CD4-positive, alpha-beta T cell treated with Interleukin-17A for 4 hours (primary cell): ENCODE results near the gene KRTAP5-4.
"Not testable (repeated sequence)": the region's sequence is repeated elsewhere in the genome, so short reads cannot be mapped to it uniquely, and the experiment has no call there.

Experiments
- DNase-seq: peaks from one replicate; pipeline ENCODE4 v3.0.0-alpha.2; 2020; ENCODE audit warnings: mixed read lengths

Gene KRTAP5-4

DNA sequence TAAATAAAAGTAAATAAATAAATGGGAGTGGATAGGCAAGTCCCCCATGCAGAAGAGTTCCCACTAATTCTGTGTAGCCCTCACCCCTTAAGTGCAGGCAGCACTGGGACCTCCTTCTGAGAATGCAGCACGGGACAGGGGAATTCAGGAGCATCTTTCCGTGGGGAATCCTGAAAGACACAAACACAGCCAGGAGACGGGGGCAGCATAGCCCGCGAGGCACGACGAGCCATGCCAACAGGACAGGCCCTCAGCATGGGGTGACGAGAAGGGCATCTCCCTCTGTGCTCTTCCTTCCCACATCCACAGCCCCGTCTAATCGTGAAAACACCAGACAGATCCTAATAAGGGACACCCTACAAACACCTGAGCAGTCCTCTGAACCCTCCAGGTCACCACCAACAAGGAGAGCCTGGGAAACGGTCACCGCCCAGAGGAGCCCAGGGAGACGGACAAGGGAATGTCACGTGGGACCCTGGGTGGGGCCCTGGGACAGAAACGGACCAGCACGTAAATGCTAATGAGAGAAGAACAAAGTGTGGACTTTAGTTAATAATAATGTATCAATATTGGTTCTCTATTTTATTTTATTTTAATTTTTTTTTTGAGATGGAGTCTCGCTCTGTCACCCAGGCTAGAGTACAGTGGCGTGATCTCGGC, 14.5 kb upstream of the KRTAP5-4 start:
- DNase-seq: no peak

DNA sequence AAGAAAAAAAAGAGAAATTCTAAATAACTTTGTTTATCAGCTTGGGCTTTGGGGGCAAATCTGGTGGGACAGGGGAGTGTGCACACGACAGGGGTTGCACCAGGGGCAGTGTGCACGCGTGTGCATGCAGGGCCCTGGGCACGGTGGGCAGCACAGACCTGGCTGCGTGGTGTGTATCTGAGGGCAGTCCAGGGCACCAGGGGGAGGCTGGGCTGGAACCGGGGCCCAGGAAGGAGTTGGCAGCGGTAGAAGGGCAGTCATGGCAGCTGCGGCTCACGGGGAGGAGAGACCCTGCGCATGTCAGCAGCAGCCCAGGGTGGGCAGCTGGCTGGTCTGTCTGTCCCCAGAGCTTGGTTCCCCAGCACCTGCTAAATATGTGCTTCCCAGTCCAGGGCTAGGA, 11.9 kb upstream of the KRTAP5-4 start:
- no peak for DNase-seq

DNA sequence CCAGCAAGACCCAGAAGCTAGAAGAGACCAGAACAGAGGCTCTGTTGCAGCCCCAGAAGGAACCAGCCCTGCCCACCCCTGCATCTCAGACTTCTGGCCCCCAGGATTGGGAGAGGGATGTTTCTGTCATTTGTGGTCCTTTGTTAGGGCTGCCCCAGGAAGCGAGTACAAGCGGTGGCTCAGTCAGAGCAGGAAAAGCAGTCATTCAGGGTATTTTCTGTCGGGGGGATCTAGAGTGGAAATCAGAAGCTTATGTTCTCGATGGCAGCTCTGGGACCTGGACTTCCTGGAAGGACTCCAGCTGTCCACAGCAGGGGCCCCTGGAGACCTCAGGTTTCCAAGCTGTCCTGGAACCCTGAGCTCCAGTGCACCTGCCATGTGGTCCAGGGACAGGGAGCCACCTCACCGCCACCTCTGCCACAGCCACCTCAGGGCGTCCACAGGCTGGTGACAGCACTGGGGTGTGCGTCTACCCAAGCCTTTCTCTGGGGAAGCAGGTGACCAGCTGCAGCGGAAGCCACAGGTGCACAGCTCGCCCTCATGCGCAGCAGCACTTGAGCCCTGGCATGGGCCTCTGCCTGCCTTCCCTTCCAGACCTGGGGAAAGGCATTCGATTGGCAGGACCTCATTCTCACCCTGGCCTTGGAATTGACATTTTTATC, 10.2 kb upstream of the KRTAP5-4 start:
- DNase-seq: no peak

DNA sequence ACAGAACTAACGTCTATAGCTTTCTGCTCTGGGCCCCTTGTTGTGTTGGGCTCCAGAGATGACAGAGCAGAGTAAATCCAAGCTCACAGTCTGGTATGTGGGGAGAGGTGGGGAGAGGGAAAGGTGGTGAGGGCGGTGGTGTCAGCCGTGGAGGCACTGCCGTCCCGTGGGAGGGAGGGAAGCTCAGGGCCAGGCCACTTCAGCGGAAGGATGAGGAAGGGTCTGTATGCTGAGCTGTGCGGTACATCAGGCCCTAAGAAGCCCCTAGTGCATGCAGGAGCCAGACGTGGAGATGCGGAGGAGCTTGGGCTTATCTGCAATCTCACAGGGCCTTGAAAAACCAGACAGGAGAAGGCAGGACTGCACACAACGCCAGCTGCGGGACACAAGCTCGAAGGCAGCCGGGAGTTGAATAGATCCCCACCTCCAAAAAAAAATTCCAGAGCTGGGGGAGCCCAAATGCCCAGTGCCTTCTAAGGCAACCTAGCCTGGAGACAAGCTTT, 9.2 kb upstream of the KRTAP5-4 start:
- no peak for DNase-seq

DNA sequence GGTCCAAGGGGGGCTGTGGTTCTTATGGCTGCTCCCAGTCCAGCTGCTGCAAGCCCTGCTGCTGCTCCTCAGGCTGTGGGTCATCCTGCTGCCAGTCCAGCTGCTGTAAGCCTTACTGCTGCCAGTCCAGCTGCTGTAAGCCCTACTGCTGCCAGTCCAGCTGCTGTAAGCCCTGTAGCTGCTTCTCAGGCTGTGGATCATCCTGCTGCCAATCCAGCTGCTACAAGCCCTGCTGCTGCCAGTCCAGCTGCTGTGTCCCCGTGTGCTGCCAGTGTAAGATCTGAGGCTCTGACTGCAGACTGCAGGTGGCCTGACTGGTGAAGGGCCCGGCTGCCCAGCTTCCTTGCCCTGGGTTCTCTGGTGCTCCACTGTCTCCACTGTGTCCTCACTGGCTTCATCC, 8.3 kb upstream of the KRTAP5-4 start:
- no peak for DNase-seq

DNA sequence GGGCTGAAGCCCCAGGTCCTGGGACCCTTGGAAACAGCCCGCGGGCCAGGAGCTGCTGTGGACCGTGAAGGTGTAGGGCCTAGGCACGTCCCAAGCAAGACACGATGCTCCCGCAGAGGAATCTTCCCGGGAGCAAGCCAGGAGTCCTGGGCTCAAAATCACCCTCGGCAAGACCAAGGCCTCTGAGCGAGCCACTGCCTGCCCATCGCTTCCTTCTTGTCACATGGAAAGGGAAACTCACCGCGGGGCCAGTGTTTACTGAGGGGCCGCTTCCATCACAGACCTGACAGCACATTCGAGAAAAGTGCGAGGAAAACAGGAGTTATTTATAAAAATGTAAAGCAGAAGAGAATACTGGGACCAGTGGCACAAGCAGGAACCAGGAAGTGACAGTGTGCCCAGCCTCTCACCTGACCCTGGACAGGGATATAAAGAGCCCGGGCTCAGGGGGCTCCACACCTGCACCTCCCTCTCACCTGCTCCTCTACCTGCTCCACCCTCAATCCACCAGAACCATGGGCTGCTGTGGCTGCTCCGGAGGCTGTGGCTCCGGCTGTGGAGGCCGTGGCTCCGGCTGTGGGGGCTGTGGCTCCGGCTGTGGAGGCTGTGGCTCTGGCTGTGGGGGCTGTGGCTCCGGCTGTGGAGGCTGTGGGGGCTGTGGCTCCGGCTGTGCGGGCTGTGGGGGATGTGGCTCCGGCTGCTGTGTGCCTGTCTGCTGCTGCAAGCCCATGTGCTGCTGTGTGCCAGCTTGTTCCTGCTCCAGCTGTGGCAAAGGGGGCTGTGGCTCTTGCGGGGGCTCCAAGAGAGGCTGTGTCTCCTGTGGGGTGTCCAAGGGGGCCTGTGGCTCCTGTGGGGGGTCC, 7.6 kb upstream of the KRTAP5-4 start, which contains the start of gene KRTAP5-5:
TSS of gene KRTAP5-5 (plus strand) at position 450 of the 860 bp plus-strand sequence. CDS start at position 516, 66 bp downstream.
- DNase-seq: no peak

DNA sequence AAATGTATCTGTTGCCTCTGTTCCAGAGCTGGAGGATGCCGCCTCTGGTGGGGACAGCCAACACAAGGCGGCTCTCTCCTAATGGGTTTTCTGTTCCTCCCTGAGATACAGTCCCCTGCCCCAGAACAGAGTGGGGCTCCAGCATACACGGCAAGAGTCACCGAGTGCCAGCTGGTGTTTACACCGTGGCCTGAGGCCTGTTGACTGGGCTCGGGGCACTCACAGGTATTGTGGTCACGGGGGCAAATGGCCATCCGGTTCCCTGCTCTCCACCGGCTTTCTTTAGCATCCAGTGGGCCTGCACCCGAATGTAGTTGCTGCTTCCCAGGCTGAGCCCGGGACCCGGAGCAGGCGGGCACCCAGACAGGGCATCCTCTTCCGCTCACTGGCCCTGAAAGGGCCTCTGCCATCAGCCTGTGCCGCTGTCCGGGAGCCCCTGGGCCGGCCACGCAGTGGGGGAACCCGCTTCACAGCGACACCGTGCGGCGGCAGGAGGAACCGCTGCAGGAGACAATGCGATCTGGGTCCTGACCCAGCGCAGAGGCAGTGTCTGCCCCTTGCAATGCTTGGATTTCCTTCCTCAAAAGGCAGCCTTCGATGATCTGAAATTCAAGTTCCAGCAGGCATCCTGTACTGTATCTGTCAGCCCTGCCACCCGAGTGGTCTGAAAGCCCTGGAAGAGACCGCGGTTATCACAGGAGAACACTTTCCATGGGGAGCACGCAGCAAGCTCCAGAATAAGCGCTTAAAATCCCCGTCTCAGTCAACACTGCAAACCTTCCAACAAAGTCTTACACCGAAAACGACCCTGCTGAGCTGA, 6.8 kb upstream of the KRTAP5-4 start:
- peak; percentile 71 for DNase-seq

DNA sequence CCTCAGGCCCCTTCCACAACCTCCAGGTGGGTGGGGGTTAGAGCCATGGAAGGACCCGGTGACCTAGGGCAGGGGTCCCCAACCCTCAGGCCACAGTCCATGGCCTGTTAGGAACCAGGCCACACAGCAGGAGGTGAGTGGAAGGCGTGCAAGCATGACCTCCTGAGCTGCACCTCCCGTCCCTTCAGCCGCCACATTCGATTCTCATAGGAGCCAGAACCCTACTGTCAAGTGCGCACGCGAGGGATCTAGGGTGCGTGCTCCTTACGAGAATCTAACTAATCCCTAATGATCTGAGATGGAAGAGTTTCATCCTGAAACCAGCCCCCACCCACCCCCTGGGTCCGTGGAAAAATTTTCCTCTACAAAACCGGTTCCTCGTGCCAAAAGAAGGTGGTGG, 3.6 kb upstream of the KRTAP5-4 start:
- no peak for DNase-seq

DNA sequence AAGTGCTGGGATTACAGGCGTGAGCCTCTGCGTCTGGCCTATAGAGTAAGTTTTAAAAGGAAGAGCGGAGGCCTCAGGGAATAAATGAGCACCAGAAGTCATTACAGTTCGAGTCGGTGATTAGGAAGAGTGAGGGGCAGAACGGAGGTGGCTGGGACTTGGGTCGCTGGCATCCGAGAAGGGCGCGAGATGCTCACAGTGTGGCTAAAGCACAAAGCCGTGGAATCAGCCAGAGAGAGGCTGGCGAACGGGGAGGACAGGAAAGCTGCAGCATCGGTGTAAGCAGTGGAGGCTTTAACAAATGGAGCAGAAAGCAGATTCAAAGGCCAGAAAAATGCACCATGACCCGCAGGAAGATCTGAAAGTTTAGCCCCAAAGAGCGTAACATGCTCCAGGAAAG, 2.7 kb upstream of the KRTAP5-4 start:
- DNase-seq: no peak

DNA sequence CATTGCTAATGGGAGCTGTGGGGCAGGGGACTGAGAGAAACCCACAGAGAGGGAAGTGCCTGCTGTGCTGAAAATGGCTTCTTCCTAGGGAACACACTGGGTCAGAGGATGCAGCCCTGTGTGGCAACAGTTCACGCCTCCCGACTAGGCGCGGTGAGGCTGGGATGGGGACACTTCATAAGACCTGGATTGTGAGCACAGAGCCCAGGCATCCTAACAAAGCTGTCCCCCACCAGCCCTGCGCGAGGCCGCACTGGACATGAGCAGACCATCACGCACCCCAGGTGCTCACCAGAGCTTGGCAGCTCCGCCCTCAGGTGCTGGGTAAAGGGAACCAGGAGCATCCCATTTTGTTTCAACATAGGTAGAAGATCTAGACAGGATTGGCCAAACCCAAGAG, 1.8 kb upstream of the KRTAP5-4 start:
- DNase-seq: no peak

DNA sequence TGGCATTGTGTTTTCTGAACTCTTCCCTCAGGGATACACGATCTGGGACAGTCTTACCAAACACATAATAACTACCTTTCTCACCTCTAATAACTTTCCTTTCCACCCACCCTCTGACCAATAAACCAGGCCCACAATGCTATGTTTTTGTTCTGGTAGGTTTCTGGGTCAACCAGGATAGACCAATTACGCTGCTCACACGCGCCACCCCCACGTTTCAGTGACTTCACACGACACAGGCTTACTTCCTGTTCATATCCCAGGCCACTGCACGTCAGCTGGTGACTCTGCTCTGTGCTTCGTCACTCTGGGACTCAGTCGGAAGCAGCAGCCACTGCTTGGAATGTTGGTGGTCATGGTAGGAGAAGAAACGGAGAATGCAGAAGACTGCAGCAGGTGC, 2.5 kb downstream of the KRTAP5-4 start:
- peak; percentile 22 for DNase-seq

DNA sequence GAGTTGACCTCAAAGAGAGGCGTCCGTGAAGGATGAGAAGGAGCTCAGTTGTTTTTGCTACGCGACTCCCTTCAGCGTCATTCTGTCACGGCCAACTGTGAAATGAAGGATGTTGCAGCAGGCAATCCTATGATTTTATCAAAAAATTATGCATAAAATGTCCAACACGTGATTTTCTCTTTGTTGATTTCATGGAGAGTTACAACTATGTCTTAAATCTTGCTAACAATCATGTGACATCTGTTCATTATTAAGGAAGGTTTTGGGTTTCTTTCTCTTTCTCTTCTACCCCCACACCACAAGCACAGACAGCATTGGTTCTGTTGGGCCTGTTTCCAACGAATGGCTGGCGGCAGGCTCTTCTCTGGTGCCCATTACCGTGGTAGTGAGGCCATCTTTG, 3.7 kb downstream of the KRTAP5-4 start:
- no peak for DNase-seq

DNA sequence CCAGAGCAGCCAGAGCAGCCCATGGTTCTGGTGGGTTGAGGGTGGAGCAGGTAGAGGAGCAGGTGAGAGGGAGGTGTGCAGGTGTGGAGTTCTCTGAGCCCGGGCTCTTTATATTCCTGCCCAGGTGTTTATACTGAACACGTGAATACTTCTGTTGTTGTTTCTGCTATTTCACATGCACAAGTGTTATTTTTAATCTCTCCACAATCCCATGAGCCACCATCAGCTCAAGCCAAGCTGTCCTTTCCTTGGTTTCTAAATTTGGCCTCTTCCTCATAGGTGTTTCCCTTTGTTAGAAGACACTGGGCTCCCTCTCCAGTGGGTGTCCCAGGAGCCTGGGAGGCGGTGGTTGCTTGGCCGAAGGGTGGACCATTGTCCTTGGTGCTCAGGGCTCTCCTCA, 13.6 kb downstream of the KRTAP5-4 start, which contains the start of gene KRTAP5-3:
TSS of gene KRTAP5-3 (minus strand) at position 101 of the 400 bp plus-strand sequence. CDS start at position 23, 78 bp downstream.
- DNase-seq: no peak

DNA sequence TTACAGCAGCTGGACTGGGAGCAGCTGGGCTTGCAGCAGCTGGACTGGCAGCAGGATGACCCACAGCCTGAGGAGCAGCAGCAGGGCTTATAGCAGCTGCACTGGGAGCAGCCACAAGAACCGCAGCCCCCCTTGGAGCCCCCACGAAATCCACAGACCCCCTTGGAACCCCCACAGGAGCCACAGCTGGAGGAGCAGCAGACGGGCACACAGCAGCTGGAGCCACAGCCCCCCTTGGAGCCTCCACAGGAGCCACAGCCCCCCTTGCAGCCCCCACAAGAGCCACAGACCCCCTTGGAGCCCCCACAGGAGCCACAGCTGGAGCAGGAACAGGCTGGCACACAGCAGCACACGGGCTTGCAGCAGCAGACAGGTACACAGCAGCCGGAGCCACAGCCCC, 14.0 kb downstream of the KRTAP5-4 start:
- DNase-seq: not testable (repeated sequence)

DNA sequence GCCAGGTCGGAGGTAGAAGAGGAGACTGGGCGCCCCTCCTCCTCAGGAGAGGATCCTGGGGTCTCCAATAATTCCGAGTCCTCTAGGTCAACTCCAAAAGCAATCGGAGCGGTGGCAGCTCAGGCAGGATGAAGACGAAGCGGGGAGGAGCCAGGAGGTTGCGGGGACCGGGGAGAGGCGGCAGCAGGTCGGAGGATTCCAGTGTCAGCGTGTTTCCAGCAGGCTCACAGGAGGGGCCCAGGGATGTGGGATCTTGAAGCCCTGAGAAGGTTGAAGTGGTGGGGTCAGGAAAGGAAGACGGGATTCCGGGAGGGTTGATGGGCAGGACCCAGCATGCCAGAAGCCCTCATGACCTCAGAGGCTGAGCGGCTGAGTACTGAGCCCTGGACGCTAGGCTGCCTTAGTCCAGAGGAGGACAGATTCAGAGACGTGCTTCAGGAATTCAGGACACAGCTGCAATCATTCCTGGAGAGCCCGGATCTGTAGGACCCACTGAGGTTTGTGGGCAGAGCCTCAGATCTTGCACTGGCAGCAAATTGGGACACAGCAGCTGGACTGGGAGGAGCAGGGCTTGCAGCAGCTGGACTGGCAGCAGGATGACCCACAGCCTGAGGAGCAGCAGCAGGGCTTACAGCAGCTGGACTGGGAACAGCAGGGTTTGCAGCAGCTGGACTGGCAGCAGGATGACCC, 14.6 kb downstream of the KRTAP5-4 start:
- DNase-seq: not testable (repeated sequence)

DNA sequence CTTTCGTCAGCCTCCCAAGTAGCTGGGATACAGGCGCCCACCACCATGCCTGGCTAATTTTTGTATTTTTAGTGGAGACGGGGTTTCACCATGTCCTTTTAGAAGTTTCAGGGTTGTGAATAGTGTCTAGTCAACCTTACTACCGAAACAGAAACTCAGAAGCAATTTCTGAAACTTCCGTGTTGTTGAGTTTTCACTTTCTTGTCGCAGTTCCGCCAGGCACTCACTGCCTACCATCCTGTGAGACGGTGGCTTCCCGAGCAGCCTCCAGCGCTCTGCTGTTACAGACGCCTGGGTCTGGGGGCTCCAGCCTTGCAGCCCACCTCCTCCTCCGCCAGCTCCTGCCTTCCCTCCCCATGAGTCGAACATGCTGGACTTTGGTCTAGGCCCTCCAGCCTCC, 16.0 kb downstream of the KRTAP5-4 start:
- DNase-seq: peak; percentile 27

DNA sequence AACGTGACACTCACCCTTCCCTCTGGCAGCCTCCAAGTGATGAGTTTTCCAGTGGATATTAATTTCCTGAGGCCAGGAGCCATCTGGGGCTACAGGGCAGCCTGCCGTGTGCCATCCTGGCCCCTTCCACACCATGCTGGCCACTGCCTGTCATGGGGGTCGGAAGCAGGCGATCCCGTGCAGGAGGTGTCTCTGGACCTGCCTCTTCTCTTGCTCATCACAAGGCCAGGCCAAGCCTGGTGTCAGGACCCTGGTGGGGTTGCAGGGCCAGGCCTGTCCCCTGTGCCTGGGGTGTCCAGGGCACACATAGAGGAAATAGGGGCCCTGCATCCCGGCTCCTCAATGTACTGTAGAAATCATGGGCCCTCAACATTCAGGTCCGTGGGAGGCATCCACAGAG, 17.2 kb downstream of the KRTAP5-4 start:
- DNase-seq: no peak

DNA sequence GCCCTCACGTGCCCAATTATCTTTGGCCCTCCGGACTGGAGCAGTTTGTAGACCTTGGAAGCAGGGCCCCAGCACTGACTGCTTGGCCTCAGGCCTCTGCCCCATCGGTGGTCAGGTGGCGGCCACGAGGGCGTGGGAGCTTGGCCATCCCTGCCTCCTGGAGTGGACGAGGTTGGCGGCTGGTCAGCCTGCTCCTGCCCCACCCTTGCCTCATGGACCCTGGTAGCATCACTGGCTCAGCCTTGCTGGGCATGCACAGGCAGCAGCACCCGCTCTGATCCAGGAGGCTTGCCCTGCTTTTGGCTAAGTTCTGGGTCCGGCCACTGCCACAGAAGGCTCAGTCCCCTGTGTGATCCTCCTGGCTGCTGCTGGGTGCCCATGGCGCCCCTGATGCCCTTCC, 17.8 kb downstream of the KRTAP5-4 start:
- DNase-seq: no peak

DNA sequence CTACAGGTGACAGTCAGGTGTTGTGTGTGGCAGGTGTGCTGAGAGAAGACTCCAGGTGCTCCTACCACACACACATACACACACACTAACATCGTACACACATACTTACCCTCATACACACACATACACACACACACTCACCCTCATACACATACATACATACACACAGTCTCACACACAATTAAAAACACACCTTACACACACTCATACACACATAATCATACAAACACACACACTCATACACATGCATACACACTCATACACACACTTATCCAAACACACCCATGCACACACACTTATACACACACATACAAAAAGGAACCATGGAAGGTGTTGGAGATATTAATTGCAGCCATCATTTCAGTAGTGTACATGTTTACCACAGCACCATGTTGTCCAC, 18.3 kb downstream of the KRTAP5-4 start:
- DNase-seq: no peak

DNA sequence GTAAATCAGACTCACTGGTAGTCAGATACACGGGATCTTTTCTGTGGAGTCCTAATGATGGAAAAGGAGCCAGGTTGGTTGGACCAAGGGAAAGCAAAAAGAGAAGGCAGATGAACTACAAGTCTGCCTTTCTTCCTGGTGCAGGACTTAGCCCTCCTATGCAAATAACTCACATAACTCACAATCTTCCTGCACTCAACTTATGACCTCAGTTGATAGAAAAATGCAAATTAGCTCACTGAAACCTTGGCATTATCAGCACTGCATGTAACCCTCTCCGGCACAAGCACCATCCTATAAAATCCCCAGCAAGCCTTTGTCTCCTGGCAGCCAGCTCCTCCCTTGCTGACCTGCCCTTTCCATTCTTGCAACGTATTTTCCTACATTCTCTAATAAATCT, 20.3 kb downstream of the KRTAP5-4 start:
- not testable (repeated sequence) for DNase-seq

DNA sequence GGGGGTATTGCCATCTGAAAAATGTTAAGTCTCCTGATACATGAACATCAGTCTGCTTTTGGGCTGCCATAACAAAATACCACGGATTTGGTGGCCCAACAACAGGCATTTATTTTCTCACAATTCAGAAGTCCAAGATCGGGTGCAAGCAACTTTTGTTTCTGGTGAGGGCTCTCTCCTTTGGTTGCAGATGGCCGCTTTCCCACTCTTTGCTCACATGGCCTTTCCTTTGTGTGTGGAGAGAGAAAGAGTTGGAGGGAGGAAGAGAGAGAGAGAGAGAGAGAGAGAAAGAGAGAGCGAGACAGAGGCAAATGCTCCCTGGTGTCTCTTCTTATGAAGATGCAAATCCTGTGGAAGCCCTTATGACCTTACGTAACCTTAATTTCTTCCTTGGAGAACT, 21.3 kb downstream of the KRTAP5-4 start:
- no peak for DNase-seq

DNA sequence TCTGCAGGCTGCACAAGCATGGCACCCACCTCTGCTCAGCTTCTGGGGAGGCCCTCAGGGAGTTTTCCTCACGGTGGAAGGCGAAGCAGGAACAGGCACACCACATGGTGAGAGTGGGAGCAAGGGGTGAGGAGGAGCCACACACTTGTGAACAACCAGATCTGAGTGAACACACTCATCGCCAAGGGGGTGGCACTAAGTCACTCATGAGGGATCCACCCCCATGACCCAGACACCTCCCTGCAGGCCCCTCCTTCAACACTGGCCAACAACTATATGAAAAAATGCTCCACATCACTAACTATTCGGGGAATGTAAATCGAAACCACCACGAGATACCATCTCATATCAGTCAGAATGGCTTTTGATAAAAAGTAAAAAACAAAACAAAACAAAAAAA, 23.1 kb downstream of the KRTAP5-4 start:
- no peak for DNase-seq
